NCI-H2227 (cell line): Measurements from ENCODE around the gene LINGO1.

Experiments used
- DNase-seq: peaks from one replicate; lab custom pipeline; 2025; ENCODE audit not compliant: unreplicated experiment; lab: John Stamatoyannopoulos, UW

The LINGO1 gene

DNA sequence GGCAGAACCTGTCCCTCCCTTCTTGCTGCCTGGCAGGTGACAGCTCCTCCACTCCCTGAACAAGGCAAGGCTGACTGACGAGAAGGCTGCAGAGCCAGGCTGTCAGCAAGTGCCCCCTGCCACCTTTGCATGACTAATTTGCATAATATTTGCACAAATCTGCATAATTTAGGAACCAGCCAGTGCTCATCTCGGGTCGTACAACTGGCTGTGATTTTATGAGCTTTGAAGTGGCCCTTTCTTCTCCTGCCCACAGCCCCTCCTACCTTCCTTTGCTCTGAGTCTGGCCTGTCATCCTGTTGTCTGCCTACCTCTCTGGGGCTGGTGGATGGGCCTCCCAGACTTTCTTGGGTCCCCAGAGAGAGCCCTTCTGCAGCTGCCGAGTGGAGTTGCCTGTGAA is 58.9 kb downstream of the LINGO1 start:
- no peak for DNase-seq

DNA sequence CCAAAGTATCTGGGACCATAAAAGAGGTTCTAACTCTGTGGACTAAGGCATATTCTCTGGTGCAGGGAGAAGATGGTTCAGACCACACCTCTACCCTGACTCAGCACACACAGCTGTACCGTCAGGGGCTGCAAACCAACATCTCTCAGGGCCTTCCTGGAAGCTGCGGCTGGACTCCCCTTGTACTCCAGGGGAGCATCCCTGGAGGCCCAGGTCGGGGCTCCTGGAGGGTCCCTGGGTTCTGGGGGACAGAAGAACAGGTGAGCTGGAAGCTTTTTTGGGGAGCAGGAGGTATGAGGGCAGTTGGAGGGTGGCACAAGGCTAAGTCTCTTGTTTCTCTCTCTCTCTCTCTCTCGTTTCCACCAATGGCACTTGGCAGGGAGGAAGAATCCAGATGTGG is 60.5 kb downstream of the LINGO1 start:
- DNase-seq: no peak

DNA sequence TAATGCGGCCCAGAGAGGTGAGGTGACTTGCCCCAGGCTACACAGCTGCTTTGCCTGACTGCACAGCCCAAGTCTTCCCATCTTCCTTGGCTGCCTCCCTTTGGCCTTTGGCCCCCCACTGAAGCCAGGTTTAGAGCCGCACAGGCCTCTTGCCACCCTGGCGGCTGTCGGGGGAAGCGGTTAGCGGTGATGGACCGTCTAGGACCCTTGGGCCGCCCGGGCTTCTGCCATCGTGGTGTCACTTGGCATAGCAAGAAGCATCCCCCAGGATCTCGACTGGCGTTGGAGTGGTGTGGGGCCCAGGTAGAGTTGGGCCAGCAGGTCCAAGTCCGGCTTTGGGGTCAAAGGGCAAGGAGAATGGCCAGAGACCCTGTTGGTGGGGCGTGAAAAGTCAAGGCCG is 61.0 kb downstream of the LINGO1 start:
- no peak for DNase-seq

GRCh38 chr15:77571181-77571580 is 61.5 kb downstream of the LINGO1 start:
- no peak for DNase-seq

- peak; percentile 10 for DNase-seq
Measured at GRCh38 chr15:77569729-77570125, 63.0 kb downstream of the LINGO1 start.

DNA sequence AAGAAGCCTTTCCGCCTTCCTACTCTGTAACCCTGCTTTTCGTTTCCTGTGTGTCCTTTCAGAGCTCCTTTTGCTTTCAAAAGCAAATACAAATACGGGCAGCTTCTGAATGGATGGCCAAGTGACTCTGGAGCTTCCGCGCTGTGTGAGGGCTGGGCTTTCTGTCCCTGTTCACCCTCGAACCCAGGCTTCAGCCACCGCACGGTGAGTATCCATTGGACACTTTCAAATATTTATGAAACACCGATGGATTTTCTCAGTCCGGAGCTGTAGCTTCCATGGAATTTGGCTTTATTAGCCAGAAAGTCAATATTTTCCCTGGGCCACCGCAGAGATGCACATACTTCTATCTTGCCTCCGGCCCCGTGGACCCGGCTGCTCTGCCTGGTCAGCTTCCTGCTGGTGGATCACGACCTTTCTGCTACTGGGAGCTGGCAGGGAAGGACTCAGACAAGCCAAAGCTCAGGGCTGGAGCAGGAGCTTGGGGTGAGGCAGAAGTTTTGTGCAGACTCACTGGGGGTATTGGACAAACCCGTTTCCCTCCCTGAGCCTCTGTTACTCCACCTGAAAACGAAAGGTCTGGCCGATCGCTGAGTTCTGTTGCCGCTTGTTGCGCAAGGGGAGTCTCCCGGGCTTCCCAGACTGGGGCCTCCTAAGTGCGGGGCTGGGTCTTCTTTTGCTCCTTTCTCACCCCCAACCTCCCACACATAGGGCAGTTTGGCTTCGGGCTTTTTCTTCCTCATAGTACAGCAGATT is 63.6 kb downstream of the LINGO1 start:
- no peak for DNase-seq

DNA sequence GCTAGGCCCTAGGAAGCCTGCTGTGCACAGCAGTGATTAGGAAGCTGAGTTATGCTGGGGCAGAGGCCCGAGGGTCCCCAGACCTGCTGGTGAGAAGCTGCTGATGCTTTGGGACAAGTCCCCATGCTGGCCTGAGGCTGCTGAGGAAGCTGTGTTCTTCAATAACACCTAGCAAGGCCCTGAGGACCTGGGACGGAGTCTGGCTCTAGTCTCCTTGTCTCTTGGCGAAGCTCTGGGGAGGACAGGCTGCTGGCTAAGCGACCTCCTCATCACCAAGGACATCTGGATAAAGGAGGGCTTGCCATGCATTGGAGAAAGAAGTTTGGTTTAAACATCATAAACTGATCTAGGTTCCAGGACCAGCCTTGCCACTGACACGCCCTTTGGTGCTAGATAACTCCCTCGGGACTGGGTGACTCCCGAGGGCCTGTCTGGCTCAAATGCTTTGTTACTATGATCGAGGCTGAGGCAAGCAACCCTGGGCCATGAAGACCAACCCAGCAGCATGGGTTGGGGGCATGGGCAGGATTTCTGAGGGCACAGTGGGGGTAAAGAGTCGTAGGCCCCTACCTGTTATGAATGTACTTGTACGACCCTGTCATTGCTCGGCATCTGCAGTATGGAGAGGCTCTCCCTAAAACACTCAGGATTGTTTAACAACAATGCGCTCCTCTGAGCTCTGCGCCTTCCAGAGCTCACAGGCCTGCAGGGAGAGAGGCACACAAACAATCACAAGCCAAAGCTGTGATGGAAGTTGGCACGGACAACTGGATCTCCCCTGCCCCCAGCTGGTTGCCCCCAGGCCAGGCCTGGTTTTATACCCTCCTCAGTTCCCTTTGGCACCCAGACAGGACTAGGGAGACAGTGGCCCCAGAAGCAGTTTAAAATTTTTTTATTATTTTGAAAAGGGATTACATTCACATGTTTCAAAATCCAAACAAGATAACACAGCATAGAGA is 64.4 kb downstream of the LINGO1 start:
- DNase-seq: no peak

GRCh38 chr15:77567202-77567601 is 65.5 kb downstream of the LINGO1 start:
- DNase-seq: no peak

- DNase-seq: no peak
Measured at GRCh38 chr15:77566092-77566491, 66.6 kb downstream of the LINGO1 start.

DNA sequence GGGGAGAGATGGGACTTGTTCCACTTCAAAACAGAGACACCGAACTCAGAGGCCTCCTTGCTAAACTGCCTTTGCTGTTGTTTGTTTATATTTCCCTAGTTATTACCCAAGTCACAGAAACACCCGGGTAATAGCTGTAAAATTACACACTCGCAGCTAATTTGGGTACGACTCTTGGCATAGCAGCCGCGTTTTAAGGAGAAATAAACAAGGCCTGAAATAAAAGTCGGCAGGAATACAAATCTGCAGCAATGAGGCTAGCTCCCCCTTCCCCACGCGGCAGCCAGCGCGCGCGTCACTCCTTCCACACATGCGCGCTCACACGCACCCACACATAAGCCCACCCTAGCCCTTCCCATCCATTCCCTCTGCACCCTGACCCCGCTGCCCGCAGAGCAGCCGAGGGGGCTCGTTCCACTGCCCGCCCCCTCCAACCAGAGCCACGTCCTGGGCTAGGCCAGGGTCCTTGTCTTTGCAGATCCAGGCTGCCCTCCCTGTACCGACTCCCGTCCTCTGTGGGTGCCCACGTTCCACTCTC is 67.3 kb downstream of the LINGO1 start:
- no peak for DNase-seq

- peak; percentile 19 for DNase-seq
Measured at GRCh38 chr15:77564938-77565337, 67.8 kb downstream of the LINGO1 start.

- no peak for DNase-seq
Measured at GRCh38 chr15:77564341-77564740, 68.4 kb downstream of the LINGO1 start.

GRCh38 chr15:77563623-77564156 is 69.0 kb downstream of the LINGO1 start:
- DNase-seq: peak; percentile 34
